ENCODE measurements around the gene PTGR3. TPM values are rescaled to one million over a fixed set of nuclear protein-coding genes. Genes with fewer than 3 reads are reported as not detected.
A peak's percentile ranks its signal among the peaks of the same experiment; 100 is the strongest.

The PTGR3 gene
- total RNA-seq, 2 donors from 2014 or later: 43.4 to 59.1 TPM

DNA sequence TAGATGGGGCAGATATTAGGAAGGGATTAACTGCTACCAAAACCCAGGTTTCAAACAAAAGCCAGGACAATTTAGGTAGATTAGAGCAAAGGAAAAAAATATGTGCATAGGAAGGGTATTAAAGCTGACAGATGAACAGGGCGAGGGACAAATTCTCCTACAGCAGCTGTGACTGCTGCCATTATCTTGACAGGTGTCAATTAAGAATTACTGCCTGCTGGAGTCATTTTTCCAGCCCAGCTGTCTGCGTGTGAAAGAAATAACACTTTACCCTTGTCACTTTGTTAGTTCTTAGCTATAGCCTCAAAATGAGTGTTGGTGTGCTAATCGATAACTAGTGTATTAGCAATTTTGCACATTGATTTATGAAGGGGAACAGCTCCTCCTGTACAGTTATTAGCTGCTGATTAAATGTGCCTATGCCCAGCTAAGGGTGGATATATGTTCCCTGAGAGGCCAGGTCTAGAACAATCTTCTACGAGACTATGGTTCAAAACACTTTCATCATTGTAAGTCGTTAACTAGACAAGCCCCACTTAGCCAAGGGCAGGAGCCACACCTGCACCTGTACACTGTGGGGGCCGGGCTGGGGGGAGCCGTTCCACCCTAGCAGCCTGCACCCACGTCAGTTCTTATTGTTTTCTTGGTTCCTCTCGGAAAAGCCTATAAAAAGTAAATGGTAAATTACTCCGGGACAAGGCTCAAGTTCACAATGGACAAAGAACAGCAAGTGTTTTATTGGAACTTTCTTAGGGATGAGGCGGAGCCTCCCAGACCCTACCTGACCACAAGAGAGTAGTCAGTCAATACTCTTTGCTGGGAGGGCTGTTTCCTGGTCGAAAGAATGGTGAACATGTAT, 9.4 kb upstream of the PTGR3 start:
- intact Hi-C loops (cut with DNase I): no loop called here
- no peaks in the 10 kb centered on the region for H3K9me3 ChIP-seq
- H3K4me3 ChIP-seq: no peak overlapping the region
- DNase-seq: peak; percentile 80
- peak overlapping the region in 1 of 2 donors; percentile 72 for H3K9ac ChIP-seq (ENCODE audit: low read depth in 2 of 2, low read length in 2 of 2)
- peaks cover 30% of the 10 kb centered on the region for H3K4me1 ChIP-seq
- H3K36me3 ChIP-seq: no peaks in the 10 kb centered on the region
- no peaks in the 10 kb centered on the region for H3K27me3 ChIP-seq
- H3K27ac ChIP-seq: peak overlapping the region; percentile 84
- TF ChIP-seq, protein P1, sequence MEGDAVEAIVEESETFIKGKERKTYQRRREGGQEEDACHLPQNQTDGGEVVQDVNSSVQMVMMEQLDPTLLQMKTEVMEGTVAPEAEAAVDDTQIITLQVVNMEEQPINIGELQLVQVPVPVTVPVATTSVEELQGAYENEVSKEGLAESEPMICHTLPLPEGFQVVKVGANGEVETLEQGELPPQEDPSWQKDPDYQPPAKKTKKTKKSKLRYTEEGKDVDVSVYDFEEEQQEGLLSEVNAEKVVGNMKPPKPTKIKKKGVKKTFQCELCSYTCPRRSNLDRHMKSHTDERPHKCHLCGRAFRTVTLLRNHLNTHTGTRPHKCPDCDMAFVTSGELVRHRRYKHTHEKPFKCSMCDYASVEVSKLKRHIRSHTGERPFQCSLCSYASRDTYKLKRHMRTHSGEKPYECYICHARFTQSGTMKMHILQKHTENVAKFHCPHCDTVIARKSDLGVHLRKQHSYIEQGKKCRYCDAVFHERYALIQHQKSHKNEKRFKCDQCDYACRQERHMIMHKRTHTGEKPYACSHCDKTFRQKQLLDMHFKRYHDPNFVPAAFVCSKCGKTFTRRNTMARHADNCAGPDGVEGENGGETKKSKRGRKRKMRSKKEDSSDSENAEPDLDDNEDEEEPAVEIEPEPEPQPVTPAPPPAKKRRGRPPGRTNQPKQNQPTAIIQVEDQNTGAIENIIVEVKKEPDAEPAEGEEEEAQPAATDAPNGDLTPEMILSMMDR (IDR thresholded peaks at IDR 0.05): no peak

DNA sequence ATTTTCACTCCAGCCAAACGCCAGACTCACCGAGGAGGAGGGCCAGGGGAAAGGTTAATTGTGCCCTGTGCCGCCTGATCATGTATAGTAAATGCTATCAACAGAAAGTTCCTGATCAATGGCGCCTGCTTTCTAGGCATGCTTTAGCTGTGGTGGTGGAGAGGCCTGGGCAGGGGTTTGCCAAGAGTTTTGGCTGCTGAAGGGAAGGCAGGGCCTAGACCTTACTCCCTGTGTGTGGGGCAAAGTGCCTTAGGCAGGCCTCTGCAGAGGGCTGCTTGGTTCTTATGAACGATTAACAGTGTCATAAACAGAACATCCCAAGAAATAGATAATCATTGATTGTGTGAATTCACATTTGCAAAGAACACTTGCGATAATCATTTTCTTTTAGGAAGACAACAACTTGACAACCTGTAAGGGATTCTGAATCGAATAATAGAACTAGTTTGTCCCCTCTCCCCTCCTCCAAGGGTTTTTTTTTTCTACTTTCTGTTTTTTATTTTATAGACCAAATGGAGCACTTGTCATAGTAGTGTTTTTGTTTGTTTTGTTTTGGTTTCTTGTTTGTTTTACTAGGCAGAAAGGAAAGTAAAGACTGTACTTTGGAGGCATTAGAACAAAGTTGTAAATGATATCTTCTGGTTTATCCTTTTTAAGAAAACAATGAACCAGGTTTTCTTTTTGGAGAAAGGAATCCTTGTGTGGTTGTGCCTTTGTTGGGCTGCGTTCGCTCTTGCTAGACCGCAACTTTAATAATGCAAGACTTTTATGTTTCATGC, 8.2 kb upstream of the PTGR3 start:
- peak; percentile 40 for DNase-seq
- no peaks in the 10 kb centered on the region for H3K27me3 ChIP-seq

DNA sequence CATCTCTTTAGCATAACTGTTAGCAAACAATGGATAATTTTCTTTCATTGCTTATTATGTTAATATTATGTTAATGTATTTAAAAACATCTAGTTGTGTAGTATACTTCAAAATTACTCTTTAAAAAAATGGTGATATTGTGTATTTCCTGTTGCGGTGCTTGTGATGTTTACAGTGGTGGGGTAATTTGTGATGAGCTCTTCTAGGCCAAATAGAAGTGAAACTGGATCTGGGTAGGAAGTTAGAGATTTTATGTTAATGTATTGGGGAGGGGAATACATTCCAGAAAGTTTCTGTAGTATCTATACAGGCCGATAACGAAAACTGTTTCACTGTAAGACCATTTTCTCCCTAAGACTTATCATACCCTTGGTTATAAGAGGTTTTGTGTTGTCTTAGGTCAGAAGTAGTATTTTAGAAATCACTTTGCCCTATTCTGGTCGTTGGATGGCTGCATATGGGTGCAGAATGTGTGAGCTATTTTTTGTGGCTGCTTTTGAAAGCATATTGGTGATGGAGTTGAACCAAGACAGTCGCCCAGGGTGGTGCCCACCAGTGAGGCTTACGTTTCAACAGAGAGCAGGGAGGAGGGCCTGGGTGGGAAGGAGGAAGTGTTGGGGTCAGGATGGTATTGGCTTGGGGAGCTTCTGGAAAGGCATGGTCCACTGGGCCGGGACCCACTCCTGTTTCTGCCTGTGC, 7.4 kb upstream of the PTGR3 start:
- peak overlapping the region in 1 of 2 donors; percentile 59 for H3K9ac ChIP-seq (ENCODE audit: low read depth in 2 of 2, low read length in 2 of 2)
- H3K4me3 ChIP-seq: no peak overlapping the region
- intact Hi-C loops (cut with DNase I): no loop called here
- H3K27me3 ChIP-seq: no peaks in the 10 kb centered on the region
- DNase-seq: no peak
- no peaks in the 10 kb centered on the region for H3K36me3 ChIP-seq
- H3K27ac ChIP-seq: peak overlapping the region; percentile 84
- TF ChIP-seq, protein P1 (IDR thresholded peaks at IDR 0.05): no peak
- H3K9me3 ChIP-seq: no peaks in the 10 kb centered on the region
- H3K4me1 ChIP-seq: peaks cover 35% of the 10 kb centered on the region

More for the DNA sequence above, 8.2 kb upstream of the PTGR3 start:
- H3K4me3 ChIP-seq: no peak overlapping the region
- H3K27ac ChIP-seq: peak overlapping the region; percentile 84
- intact Hi-C loops (cut with DNase I): no loop called here
- TF ChIP-seq, protein P1 (IDR thresholded peaks at IDR 0.05): no peak
- H3K9me3 ChIP-seq: no peaks in the 10 kb centered on the region
- peak overlapping the region in 1 of 2 donors; percentile 59 for H3K9ac ChIP-seq (ENCODE audit: low read depth in 2 of 2, low read length in 2 of 2)
- H3K36me3 ChIP-seq: no peaks in the 10 kb centered on the region
- H3K4me1 ChIP-seq: peaks cover 35% of the 10 kb centered on the region

DNA sequence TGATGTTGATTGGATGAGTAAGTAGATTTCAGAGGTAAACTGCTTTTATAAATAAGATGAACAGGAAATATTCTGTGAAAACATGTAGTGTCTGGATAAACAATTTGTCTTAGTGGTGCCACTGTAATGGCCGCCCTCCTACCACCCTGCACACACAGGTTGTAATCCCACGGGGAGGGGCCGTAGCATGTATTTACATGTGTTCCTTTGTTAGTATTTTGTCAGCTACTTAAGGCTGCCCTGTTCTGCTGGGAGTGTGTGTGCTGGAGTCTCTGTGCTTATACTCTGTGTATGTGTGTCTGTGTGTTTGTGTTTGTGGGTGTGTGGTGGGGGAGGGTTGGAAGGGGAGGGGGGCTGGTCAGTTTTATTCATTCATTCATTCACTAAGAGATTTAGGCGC, 6.7 kb upstream of the PTGR3 start:
- Histone ChIP-seq H3K9ac (ENCODE audit: low read depth in 2 of 2, low read length in 2 of 2) (peak overlapping the region in 1 of 2 donors; percentile 69), H3K4me3 (no peak overlapping the region), H3K36me3 (no peaks in the 10 kb centered on the region), H3K27me3 (no peaks in the 10 kb centered on the region), H3K27ac (peak overlapping the region; percentile 84), H3K9me3 (no peaks in the 10 kb centered on the region), H3K4me1 (peaks cover 35% of the 10 kb centered on the region)
- TF ChIP-seq, protein P1 (IDR thresholded peaks at IDR 0.05): no peak
- intact Hi-C loops (cut with DNase I): no loop called here
- DNase-seq: no peak
